ENCODE results near the gene CLSTN3. TPM values are rescaled to one million over a fixed set of nuclear protein-coding genes. Genes with fewer than 3 reads are reported as not detected.

The CLSTN3 gene
- total RNA-seq, 4 donors from 2014 or later: 18.0 to 53.4 (median 37.3) TPM

DNA sequence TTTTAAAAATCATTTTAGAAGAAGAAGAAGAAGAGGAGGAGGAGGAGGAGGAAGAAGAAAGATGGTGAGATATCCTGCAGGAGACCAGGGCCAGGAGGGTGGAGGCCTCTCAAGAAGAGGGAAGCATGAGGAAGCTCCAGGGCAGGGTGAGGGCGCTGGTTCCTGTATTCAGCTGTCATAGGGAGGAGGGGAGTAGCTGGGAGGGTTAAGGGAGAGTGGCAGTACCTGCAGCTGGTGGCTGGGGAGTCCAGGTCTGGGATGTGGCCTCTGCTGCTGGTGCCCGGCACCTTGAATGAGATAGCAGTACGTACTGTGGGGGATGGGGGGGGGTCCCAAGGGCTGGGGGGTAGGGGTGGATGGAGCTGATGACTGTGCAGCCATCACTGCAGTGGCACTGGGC lies 11.3 kb upstream of the CLSTN3 start:
- TF ChIP-seq, protein P1, sequence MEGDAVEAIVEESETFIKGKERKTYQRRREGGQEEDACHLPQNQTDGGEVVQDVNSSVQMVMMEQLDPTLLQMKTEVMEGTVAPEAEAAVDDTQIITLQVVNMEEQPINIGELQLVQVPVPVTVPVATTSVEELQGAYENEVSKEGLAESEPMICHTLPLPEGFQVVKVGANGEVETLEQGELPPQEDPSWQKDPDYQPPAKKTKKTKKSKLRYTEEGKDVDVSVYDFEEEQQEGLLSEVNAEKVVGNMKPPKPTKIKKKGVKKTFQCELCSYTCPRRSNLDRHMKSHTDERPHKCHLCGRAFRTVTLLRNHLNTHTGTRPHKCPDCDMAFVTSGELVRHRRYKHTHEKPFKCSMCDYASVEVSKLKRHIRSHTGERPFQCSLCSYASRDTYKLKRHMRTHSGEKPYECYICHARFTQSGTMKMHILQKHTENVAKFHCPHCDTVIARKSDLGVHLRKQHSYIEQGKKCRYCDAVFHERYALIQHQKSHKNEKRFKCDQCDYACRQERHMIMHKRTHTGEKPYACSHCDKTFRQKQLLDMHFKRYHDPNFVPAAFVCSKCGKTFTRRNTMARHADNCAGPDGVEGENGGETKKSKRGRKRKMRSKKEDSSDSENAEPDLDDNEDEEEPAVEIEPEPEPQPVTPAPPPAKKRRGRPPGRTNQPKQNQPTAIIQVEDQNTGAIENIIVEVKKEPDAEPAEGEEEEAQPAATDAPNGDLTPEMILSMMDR (IDR thresholded peaks at IDR 0.05): no peak
- no peak for TF ChIP-seq POLR2A (IDR thresholded peaks at IDR 0.05)
- Histone ChIP-seq H3K4me1 (peaks cover 0 to 7% of the 10 kb centered on the region in 2 donors), H3K27ac (no peak overlapping the region), H3K36me3 (no peaks in the 10 kb centered on the region), H3K9me3 (no peaks in the 10 kb centered on the region), H3K27me3 (no peaks in the 10 kb centered on the region), H3K4me3 (replicated peaks in 1 of 3) (no peak overlapping the region)
- 76 to 82% methylated on average over 1 to 3 of the region's 3 CpGs for WGBS, 2 donors
- intact Hi-C loops (cut with DNase I): no loop called here
- no peak for DNase-seq

DNA sequence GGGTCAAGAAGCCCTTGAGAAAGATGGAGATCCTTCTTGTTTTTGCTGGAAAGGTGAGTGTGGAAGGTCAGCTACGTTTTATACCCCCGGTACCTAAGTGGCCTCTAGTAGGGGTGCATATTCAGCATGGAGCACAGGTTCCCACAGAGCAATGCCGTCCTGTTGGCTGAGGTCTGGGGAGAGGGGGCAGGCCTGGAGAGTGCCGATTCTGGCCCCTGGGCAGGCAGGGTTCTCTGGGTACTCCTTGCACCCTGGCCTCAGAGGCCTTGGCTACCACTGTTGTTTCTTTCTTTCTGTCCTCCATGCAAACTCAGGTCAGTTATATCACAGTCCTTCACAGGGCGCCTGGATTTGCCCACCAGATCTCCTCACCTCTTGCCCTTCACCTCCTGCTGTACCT lies 10.0 kb upstream of the CLSTN3 start:
- 79 to 89% methylated on average over 5 of the region's 5 CpGs for WGBS, 2 donors
- intact Hi-C loops (cut with DNase I): no loop called here
- H3K4me1 ChIP-seq: peaks cover 0 to 7% of the 10 kb centered on the region in 2 donors
- H3K27ac ChIP-seq: no peak overlapping the region
- no peaks in the 10 kb centered on the region for H3K36me3 ChIP-seq
- no peaks in the 10 kb centered on the region for H3K27me3 ChIP-seq
- no peak overlapping the region for H3K4me3 ChIP-seq (replicated peaks in 1 of 3)
- no peaks in the 10 kb centered on the region for H3K9me3 ChIP-seq
- no peak for DNase-seq
- TF ChIP-seq, protein P1 (IDR thresholded peaks at IDR 0.05): no peak
- no peak for TF ChIP-seq POLR2A (IDR thresholded peaks at IDR 0.05)

GRCh38 chr12:7121324-7121723 lies 8.8 kb upstream of the CLSTN3 start:
- no peaks in the 10 kb centered on the region for H3K36me3 ChIP-seq
- H3K27ac ChIP-seq: no peak overlapping the region
- peaks cover 0 to 7% of the 10 kb centered on the region in 2 donors for H3K4me1 ChIP-seq
- intact Hi-C loops (cut with DNase I): no loop called here
- WGBS, 2 donors: 73 to 86% methylated on average over 5 of the region's 5 CpGs
- no peaks in the 10 kb centered on the region for H3K9me3 ChIP-seq
- DNase-seq: no peak
- no peak for TF ChIP-seq POLR2A (IDR thresholded peaks at IDR 0.05)
- TF ChIP-seq, protein P1 (IDR thresholded peaks at IDR 0.05): no peak
- H3K27me3 ChIP-seq: no peaks in the 10 kb centered on the region
- no peak overlapping the region for H3K4me3 ChIP-seq (replicated peaks in 1 of 3)

DNA sequence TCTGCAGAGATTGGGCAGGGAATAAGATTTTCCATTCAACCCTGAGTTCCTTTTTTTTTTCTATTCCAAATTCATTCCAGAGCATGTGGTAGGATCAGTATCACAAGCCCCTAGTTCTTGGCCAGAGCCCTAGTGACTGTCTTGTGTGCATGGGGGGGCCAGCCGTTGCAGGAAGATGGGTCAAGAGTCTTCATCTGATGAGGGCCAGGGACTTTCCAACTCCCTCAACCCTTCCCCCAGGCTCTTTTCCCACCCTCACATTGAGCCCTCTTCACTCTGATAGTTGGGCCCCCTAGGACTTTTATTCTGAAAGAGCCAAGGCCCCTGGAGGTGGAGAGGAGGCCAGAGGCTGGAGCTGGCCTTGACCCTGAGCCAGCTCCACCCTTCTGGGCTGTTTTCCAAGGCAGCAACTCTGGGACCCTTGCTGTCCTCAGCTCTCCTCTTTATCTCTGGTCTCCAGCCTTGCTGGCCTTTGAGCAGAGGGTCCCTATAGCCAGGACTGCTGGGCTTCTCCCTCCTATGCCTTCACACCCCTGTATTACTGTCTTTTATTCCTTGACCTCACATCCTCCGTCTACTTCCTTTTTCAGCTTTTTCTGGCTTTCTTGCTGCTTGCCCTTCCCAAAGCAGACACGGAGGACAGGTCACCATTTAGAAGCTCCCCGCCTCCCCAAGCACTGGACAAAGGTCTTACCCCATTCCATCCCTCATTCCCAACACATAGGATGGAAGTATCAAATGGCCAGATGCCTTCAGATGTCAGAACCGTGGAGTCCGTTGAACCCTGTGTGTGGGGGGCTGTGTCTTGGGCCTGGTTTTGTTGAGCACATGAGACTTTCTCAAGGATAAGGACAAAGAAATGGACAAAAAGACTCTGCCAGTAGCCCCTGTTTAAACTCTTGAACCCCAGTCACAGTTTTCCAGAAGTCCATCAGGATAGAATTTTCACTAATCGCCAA lies 7.1 kb upstream of the CLSTN3 start:
- H3K4me3 ChIP-seq (replicated peaks in 1 of 3): no peak overlapping the region
- no peak overlapping the region for H3K27ac ChIP-seq
- intact Hi-C loops (cut with DNase I): no loop called here
- peaks cover 0 to 7% of the 10 kb centered on the region in 2 donors for H3K4me1 ChIP-seq
- TF ChIP-seq POLR2A (IDR thresholded peaks at IDR 0.05): no peak
- TF ChIP-seq, protein P1 (IDR thresholded peaks at IDR 0.05): no peak
- no peaks in the 10 kb centered on the region for H3K36me3 ChIP-seq
- 64 to 69% methylated on average over 7 of the region's 7 CpGs for WGBS, 2 donors
- no peaks in the 10 kb centered on the region for H3K9me3 ChIP-seq
- H3K27me3 ChIP-seq: no peaks in the 10 kb centered on the region
- DNase-seq: no peak

All from thyroid gland (tissue), 4 donors.